Measurements from ENCODE around the gene DGCR6L. TPM values are rescaled to one million over a fixed set of nuclear protein-coding genes. Genes with fewer than 3 reads are reported as not detected.

Gene DGCR6L
- total and polyA plus RNA-seq, 10 of the 15 experiments (the other 5 are each of a cell fraction or from before 2014, with no cell fraction given) = 1.6 to 62.8 (median 22.6) TPM

- FAIRE-seq = no peak
- no peak overlapping the region for H2AFZ ChIP-seq (ENCODE audit: control insufficient read depth, low read depth, low read length)
- H3K36me3 ChIP-seq (ENCODE audit: control insufficient read depth in 2 of 2, insufficient read depth in 2 of 2, low read length in 1 of 2) = no peaks in the 10 kb centered on the region; a peak in 1 of 4 replicates
- H3K27me3 ChIP-seq (replicated peaks in 1 of 2; ENCODE audit: control insufficient read depth in 2 of 2, insufficient read depth in 2 of 2, low read length in 1 of 2) = no peaks in the 10 kb centered on the region
- no peak for DNase-seq (ENCODE audit: low read depth, low spot score)
- intact Hi-C loops (cut with micrococcal nuclease; ENCODE audit: unreplicated experiment) = no loop called here
- in situ Hi-C loops (cut with MboI) = no loop called here
- no peak for ATAC-seq
- ChIA-PET SMC1A (ENCODE audit: uncharacterized antibody, unreplicated experiment) (no interaction called here), CTCF (no interaction called here), POLR2A (no interaction called here), RAD21 (ENCODE audit: unreplicated experiment) (no interaction called here)
- no peak overlapping the region for H3K9ac ChIP-seq (ENCODE audit: control insufficient read depth, insufficient read depth, low read length)
- H3K4me3 ChIP-seq = no peak overlapping the region
- no peaks in the 10 kb centered on the region for H3K79me2 ChIP-seq (ENCODE audit: control insufficient read depth, insufficient read depth, low read length)
- no peak overlapping the region for H3K4me2 ChIP-seq (ENCODE audit: control insufficient read depth, insufficient read depth)
- no peaks in the 10 kb centered on the region for H3K9me3 ChIP-seq (replicated peaks; ENCODE audit: control insufficient read depth, insufficient read depth, low read length)
- no peak overlapping the region for H3K27ac ChIP-seq (ENCODE audit: control insufficient read depth, insufficient read depth)
- TF ChIP-seq MEF2B (IDR thresholded peaks at IDR 0.05; ENCODE audit: partially characterized antibody, poor library complexity, severe bottlenecking) = no peak
- TF ChIP-seq SREBF2 (IDR thresholded peaks at IDR 0.05; ENCODE audit: low read length) = no peak
- no peak for TF ChIP-seq NFYA (IDR thresholded peaks at IDR 0.05; ENCODE audit: borderline replicate concordance, low read depth, low read length)
- TF ChIP-seq BACH1 (IDR thresholded peaks at IDR 0.05; ENCODE audit: borderline replicate concordance) = no peak
- no peak for TF ChIP-seq CHD1 (IDR thresholded peaks at IDR 0.05; ENCODE audit: low read depth, low read length)
- no peak for TF ChIP-seq ZZZ3 (IDR thresholded peaks at IDR 0.05; ENCODE audit: control insufficient read depth, insufficient read length, low read depth)
- no peak for TF ChIP-seq PKNOX1 (IDR thresholded peaks at IDR 0.05)
- TF ChIP-seq RFX5 (IDR thresholded peaks at IDR 0.05; ENCODE audit: low read depth, low read length) = no peak
- TF ChIP-seq ZNF274 (IDR thresholded peaks at IDR 0.05; ENCODE audit: insufficient read depth, insufficient read length) = no peak
- TF ChIP-seq RAD51 (IDR thresholded peaks at IDR 0.05) = no peak
- TF ChIP-seq HDAC6 (IDR thresholded peaks at IDR 0.05; ENCODE audit: unreplicated experiment) = no peak
- no peak for TF ChIP-seq TBL1XR1 (IDR thresholded peaks at IDR 0.05; ENCODE audit: low read depth, low read length)
- TF ChIP-seq ZBTB40 (IDR thresholded peaks at IDR 0.05; ENCODE audit: borderline replicate concordance) = no peak
- TF ChIP-seq HDAC2 (IDR thresholded peaks at IDR 0.05) = no peak
- TF ChIP-seq TCF7 (IDR thresholded peaks at IDR 0.05; ENCODE audit: borderline replicate concordance) = no peak
- no peak for TF ChIP-seq MTA3 (IDR thresholded peaks at IDR 0.05; ENCODE audit: borderline replicate concordance, low read length)
- TF ChIP-seq ZNF217 (IDR thresholded peaks at IDR 0.05) = no peak
- peaks cover 4% of the 10 kb centered on the region; the same call in 1 of the 2 replicates for H3K4me1 ChIP-seq (ENCODE audit: control insufficient read depth, insufficient read depth, low read length)
- WGBS (ENCODE audit: insufficient coverage, insufficient replicate concordance, low lambda C conversion rate, missing lambda C conversion rate) = 80% methylated on average over 12 of the region's 12 CpGs
- H4K20me1 ChIP-seq (ENCODE audit: control insufficient read depth, insufficient read depth) = no peaks in the 10 kb centered on the region
- no TSS peak for BruUV-seq (replicated peaks)
Observed at GRCh38 chr22:20316217-20316843, 3.5 kb downstream of the DGCR6L start.

Data from GM12878 (cell line).